ENCODE measurements around the gene INIP. TPM values are rescaled to one million over a fixed set of nuclear protein-coding genes. Genes with fewer than 3 reads are reported as not detected.

INIP gene
- total and polyA plus RNA-seq, 2 donors (not counting 1 experiment from before 2014, with no cell fraction given): 5.0 to 22.9 TPM

- intact Hi-C loops (cut with micrococcal nuclease): loop anchor here (2.0 to 10.0 kb wide), 6 partner anchors 232 to 1088 kb away; partner anchors contain the start of genes DNAJC25, GNG10, KIAA1958 and UGCG
- peak overlapping the region; percentile 8 for H2AFZ ChIP-seq (ENCODE audit: insufficient read depth, low read depth, low read length, poor library complexity, severe bottlenecking)
- no peaks in the 10 kb centered on the region for H3K9me3 ChIP-seq (ENCODE audit: control extremely low read depth in 1 of 3, control insufficient read depth in 2 of 3, insufficient read depth in 1 of 3, low read length in 2 of 3)
- peaks cover 14% of the 10 kb centered on the region for H3K4me1 Mint-ChIP-seq
- no peak overlapping the region for H3K9ac ChIP-seq (ENCODE audit: low read length)
- H3K4me1 ChIP-seq (ENCODE audit: control insufficient read depth in 2 of 2, insufficient read depth in 2 of 2, low read length in 2 of 2): peaks cover 6 to 16% of the 10 kb centered on the region in 2 donors
- no peak for DNase-seq
- WGBS (ENCODE audit: insufficient coverage): 100% methylated on average over 1 of the region's 1 CpG
- no peak overlapping the region for H3K27ac ChIP-seq (ENCODE audit: low read length in 2 of 2)
- H3K79me2 ChIP-seq (ENCODE audit: control insufficient read depth, insufficient read depth, low read length): peaks cover 29% of the 10 kb centered on the region
- no peak overlapping the region for H3K4me2 ChIP-seq (replicated peaks; ENCODE audit: low read depth, low read length, poor library complexity, severe bottlenecking)
- H3K36me3 ChIP-seq (replicated peaks in 1 of 2; ENCODE audit: control extremely low read depth in 1 of 2, control insufficient read depth in 1 of 2, extremely low read depth in 1 of 2, insufficient read depth in 2 of 2, low read length in 1 of 2): peaks cover 0 to 9% of the 10 kb centered on the region in 2 experiments
- H3K27ac Mint-ChIP-seq: no peak overlapping the region
- no peaks in the 10 kb centered on the region for H4K20me1 ChIP-seq (ENCODE audit: control insufficient read depth, insufficient read depth, low read length, poor library complexity, severe bottlenecking)
- POLR2A ChIA-PET: no interaction called here
- TF ChIP-seq CTCF (IDR thresholded peaks at IDR 0.05) (no peak), EZH2 (IDR thresholded peaks at IDR 0.05; ENCODE audit: borderline replicate concordance, insufficient read depth, low read depth, low read length, poor library complexity, severe bottlenecking) (no peak)
- no peaks in the 10 kb centered on the region for H3K9me3 Mint-ChIP-seq (ENCODE audit: insufficient read depth)
- ATAC-seq (ENCODE audit: low read depth): no peak
- H3K27me3 ChIP-seq (replicated peaks in 1 of 4; ENCODE audit: control extremely low read depth in 1 of 4, control insufficient read depth in 3 of 4, insufficient read depth in 4 of 4, low read length in 3 of 4): no peaks in the 10 kb centered on the region
- H3K27me3 Mint-ChIP-seq: no peaks in the 10 kb centered on the region
- H3K4me3 Mint-ChIP-seq: no peak overlapping the region
- H3K4me3 ChIP-seq (ENCODE audit: control extremely low read depth in 1 of 5, extremely low read depth in 1 of 5, insufficient read depth in 1 of 5, low read depth in 2 of 5, low read length in 4 of 5): no peak overlapping the region
- CTCF ChIA-PET: interaction anchor here (0.6 to 3.4 kb wide), 4 partner anchors 17 to 120 kb away, joined by 3 to 15 read pairs (median 9); no protein-coding TSS in a partner anchor
Measured at GRCh38 chr9:112719241-112719691, 1.3 kb upstream of the INIP start.

GRCh38 chr9:112712678-112713077, 5.2 kb downstream of the INIP start:
- Histone ChIP-seq H3K4me3 (ENCODE audit: control extremely low read depth in 1 of 5, extremely low read depth in 1 of 5, insufficient read depth in 1 of 5, low read depth in 2 of 5, low read length in 4 of 5) (no peak overlapping the region), H4K20me1 (ENCODE audit: control insufficient read depth, insufficient read depth, low read length, poor library complexity, severe bottlenecking) (peaks cover 27% of the 10 kb centered on the region), H3K4me1 (ENCODE audit: control insufficient read depth in 2 of 2, insufficient read depth in 2 of 2, low read length in 2 of 2) (peaks cover 6 to 12% of the 10 kb centered on the region in 2 donors), H3K79me2 (ENCODE audit: control insufficient read depth, insufficient read depth, low read length) (peaks cover 84% of the 10 kb centered on the region), H3K9ac (ENCODE audit: low read length) (no peak overlapping the region), H3K27ac (ENCODE audit: low read length in 2 of 2) (no peak overlapping the region), H3K27me3 (replicated peaks in 1 of 4; ENCODE audit: control extremely low read depth in 1 of 4, control insufficient read depth in 3 of 4, insufficient read depth in 4 of 4, low read length in 3 of 4) (no peaks in the 10 kb centered on the region), H3K36me3 (replicated peaks in 1 of 2; ENCODE audit: control extremely low read depth in 1 of 2, control insufficient read depth in 1 of 2, extremely low read depth in 1 of 2, insufficient read depth in 2 of 2, low read length in 1 of 2) (peaks cover 0 to 29% of the 10 kb centered on the region in 2 experiments), H3K4me2 (replicated peaks; ENCODE audit: low read depth, low read length, poor library complexity, severe bottlenecking) (no peak overlapping the region), H2AFZ (ENCODE audit: insufficient read depth, low read depth, low read length, poor library complexity, severe bottlenecking) (no peak overlapping the region), H3K9me3 (ENCODE audit: control extremely low read depth in 1 of 3, control insufficient read depth in 2 of 3, insufficient read depth in 1 of 3, low read length in 2 of 3) (no peaks in the 10 kb centered on the region)
- H3K4me1 Mint-ChIP-seq: peaks cover 29% of the 10 kb centered on the region
- no peak for DNase-seq
- no peak for TF ChIP-seq CTCF (IDR thresholded peaks at IDR 0.05)
- no peak overlapping the region for H3K4me3 Mint-ChIP-seq
- CTCF ChIA-PET: no interaction called here
- no peaks in the 10 kb centered on the region for H3K9me3 Mint-ChIP-seq (ENCODE audit: insufficient read depth)
- POLR2A ChIA-PET: no interaction called here
- no peak for ATAC-seq (ENCODE audit: low read depth)
- no peaks in the 10 kb centered on the region for H3K27me3 Mint-ChIP-seq
- WGBS (ENCODE audit: insufficient coverage): no CpG with 5 or more reads among the region's 3 CpGs
- intact Hi-C loops (cut with micrococcal nuclease): loop anchor here (10.0 kb wide), 3 partner anchors 268 to 1048 kb away; partner anchors contain the start of gene GNG10
- H3K27ac Mint-ChIP-seq: no peak overlapping the region

Measured in B cell (primary cell).